GM20431 (cell line): ENCODE data around the gene TNS2.

Experiments
- in situ Hi-C: fragments of 300-500 bp; cut with MseI, MboI; formaldehyde crosslinking; loops from one replicate; pipeline ENCODE4 v1.15.0; 2020; ENCODE audit warnings: low sequenced_read_pairs; ENCODE audit not compliant: unreplicated experiment

TNS2 gene

GRCh38 chr12:53055471-53056266, 5.8 kb downstream of the TNS2 start:
- in situ Hi-C loops: no loop called here

GRCh38 chr12:53056296-53056695, 6.4 kb downstream of the TNS2 start:
- in situ Hi-C loops: no loop called here

DNA sequence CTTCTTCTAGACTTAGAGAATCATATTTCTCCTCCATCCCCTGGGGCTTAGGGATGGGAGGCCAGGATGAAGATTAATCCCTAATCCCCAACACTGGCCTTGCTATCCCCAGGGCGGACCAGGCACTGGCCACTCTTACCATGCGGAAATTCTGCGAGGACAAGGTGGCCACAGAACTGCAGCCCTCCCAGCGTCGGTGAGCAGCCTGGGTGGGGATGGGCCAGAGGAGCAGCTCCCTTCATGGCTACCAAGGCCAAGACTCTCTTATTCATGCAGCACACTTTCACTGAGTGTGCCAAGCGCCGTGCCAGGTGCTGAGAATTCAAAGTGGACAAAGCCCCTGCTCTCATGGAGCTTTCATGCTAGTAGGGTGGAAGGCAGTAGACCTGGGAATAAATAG, 7.0 kb downstream of the TNS2 start:
- in situ Hi-C loops: no loop called here

- in situ Hi-C loops: no loop called here
Measured at GRCh38 chr12:53057816-53058500, 8.1 kb downstream of the TNS2 start.

GRCh38 chr12:53058674-53059433, 9.0 kb downstream of the TNS2 start:
- in situ Hi-C loops: no loop called here

- in situ Hi-C loops: no loop called here
Measured at GRCh38 chr12:53059434-53060063, 9.7 kb downstream of the TNS2 start.

DNA sequence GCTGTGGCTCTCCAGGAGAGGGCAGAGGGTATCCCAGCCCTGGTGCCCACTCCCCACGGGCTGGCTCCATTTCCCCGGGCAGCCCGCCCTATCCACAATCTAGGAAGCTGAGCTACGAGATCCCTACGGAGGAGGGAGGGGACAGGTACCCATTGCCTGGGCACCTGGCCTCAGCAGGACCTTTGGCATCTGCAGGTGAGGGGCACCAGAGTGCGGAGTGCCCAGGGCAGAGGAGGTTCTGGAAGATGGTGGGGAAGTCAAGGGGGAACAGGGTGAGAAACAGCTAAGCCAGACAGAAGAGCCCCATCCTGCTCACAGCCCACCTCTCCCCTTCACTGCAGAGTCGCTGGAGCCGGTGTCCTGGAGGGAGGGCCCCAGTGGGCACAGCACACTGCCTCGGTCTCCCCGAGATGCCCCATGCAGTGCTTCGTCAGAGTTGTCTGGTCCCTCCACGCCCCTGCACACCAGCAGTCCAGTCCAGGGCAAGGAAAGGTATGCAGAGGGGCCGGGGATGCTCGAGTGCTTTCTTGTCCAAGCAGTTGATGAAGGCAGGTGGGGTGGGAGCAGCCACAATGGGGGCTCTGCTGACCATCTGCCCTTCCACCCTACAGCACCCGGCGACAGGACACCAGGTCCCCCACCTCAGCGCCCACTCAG, 10.3 kb downstream of the TNS2 start:
- in situ Hi-C loops: no loop called here

- in situ Hi-C loops: no loop called here
Measured at GRCh38 chr12:53060721-53061276, 10.9 kb downstream of the TNS2 start.

DNA sequence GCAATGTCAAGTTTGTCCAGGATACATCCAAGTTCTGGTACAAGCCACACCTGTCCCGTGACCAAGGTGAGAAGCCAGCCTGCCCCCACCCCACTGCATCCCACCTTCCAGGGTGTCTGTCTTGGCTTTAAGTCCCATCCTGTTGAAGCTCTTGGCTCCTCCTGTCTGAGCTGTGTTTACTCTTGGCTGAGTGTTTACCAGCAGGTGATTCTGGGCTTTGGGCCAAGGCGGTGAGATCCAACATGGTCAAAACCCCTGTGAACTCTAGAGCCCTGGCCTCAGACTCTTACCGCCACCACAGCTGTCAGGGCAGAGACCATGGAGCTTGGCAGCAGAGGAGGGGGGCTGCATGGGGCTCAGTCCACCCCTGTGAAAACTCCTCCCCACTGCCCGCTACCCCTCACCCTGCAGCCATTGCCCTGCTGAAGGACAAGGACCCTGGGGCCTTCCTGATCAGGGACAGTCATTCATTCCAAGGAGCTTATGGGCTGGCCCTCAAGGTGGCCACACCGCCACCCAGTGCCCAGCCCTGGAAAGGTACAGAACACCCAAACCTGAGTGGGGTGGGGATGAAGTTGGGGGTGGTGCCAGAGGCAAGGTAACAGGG, 11.6 kb downstream of the TNS2 start:
- in situ Hi-C loops: no loop called here

GRCh38 chr12:53062011-53062961, 12.4 kb downstream of the TNS2 start:
- in situ Hi-C loops: no loop called here

- in situ Hi-C loops: no loop called here
Measured at GRCh38 chr12:53062977-53063707, 13.3 kb downstream of the TNS2 start.

- in situ Hi-C loops: no loop called here
Measured at GRCh38 chr12:53063708-53064612, 14.1 kb downstream of the TNS2 start.

- in situ Hi-C loops: no loop called here
Measured at GRCh38 chr12:53064613-53065436, 15.0 kb downstream of the TNS2 start.

DNA sequence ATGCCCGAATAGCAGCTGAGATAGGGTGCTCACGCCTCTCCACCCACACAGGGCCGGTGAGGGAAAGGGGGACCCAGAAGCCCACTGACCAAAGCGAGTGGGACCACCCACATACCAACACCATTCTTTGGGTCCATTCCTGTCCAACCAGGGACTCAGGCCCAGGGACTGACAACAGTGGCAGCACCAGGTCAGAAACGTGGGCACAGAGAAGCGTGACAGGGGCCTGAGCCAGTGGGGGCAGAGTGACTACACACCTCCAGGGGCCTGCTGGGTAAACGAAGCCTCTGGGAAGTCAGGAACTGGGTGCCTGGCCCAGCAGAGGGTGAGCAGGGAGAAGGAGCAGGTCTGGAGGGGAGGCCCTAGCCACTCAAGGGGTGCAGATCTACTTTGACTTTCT, 15.6 kb downstream of the TNS2 start:
- in situ Hi-C loops: no loop called here

DNA sequence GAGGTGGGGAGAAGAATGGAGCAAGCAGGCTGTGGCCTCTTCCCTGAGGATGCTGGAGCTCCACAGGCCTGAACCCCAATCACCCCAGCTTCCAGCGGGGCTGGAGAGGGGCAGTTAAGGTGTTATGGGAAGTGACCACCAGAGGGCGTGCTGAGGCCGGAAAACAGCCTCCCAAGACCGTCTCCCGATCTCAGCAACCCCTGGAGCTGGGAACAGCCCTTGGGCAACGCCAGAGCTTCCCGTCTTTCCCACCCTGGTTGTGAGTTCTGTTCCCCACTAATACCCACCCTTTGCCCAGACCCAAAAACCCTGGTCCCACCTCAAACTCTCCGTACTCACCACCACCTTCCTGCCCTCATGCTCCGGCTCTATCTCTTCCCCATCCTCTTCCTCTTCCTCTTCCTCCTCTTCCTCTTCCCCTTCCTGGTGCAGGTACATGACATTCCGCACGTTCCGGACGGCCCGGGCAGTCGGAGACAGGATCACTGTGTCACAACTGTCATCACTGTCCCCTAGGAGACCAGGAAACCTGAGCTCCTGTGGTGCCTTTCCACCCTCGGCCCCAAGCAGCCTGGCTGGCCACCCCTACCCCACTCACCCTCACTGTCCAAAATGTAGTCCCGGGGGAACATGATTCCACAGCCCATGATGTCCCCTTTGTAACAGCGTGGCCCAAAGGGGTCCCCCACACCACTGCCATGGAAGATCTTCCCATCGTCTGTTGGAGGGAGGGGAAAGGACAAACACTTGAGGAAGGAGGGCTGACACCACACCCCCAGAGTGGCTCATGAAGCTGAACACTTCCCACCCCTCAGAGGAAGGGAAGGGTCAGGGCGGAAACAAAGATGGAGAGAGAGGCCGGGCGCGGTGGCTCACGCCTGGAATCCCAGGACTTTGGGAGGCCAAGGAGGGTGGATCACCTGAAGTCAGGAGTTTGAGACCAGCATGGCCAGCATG, 16.4 kb downstream of the TNS2 start:
- in situ Hi-C loops: no loop called here
